Panc1 (cell line): ENCODE measurements around the gene PDZD2. TPM values are rescaled to one million over a fixed set of nuclear protein-coding genes. Genes with fewer than 3 reads are reported as not detected.
"Not testable (repeated sequence)": the region's sequence is repeated elsewhere in the genome, so short reads cannot be mapped to it uniquely, and the experiment has no call there.

Experiments used
- ATAC-seq: fragments of 200-7000 bp; cut with Tn5 transposase; 2 replicates; pipeline ENCODE4 v1.9.1; 2020; ENCODE audit warnings: mild to moderate bottlenecking, moderate library complexity
- BruUV-seq: library from RNA; stranded (reverse); fragments of 400-500 nt; replicated peaks from 2 replicates; lab custom pipeline; 2021; lab: Mats Ljungman, UMichigan
- CTCF ChIA-PET: fragments of 300-600 bp; sonication (Branson Sonifier 250); formaldehyde crosslinking; loops from one replicate; lab custom pipeline; 2022; ENCODE audit warnings: antibody characterized with exemption; lab: Charles Lee
- POLR2A ChIA-PET: fragments of 300-600 bp; sonication (Branson Sonifier 250); formaldehyde crosslinking; loops from one replicate; lab custom pipeline; 2022; ENCODE audit warnings: antibody characterized with exemption; lab: Charles Lee
- DNase-seq: peaks from one replicate; pipeline ENCODE4 v3.0.0-alpha.2; 2010; ENCODE audit warnings: low read depth, low spot score
- H3K27ac ChIP-seq: 2 replicates; pipeline ENCODE4 v1.5.1; 2011; ENCODE audit warnings: mild to moderate bottlenecking, low read length, inconsistent platforms
- H3K27me3 ChIP-seq: fragments of 200-500 bp; sonication (Bioruptor generic); 2 replicates; pipeline ENCODE4 v1.6.0; 2014; ENCODE audit warnings: low read length, inconsistent platforms; ENCODE audit not compliant: control insufficient read depth, insufficient read depth
- H3K36me3 ChIP-seq: fragments of 200-500 bp; sonication (Bioruptor generic); 2 replicates; pipeline ENCODE4 v1.5.1; 2014; ENCODE audit warnings: inconsistent platforms, mild to moderate bottlenecking, low read length, moderate library complexity; ENCODE audit not compliant: control insufficient read depth, insufficient read depth
- H3K4me1 ChIP-seq: 2 replicates; pipeline ENCODE4 v1.5.1; 2011; ENCODE audit warnings: inconsistent platforms, mild to moderate bottlenecking, low read length, moderate library complexity; ENCODE audit not compliant: control insufficient read depth, insufficient read depth
- H3K4me3 ChIP-seq, 2 experiments: 2 replicates each; pipeline ENCODE4 v1.5.1; 2011 to 2012; ENCODE audit warnings: low read depth in 2 of 2, low read length in 2 of 2, mild to moderate bottlenecking in 2 of 2, inconsistent platforms in 1 of 2, moderate library complexity in 1 of 2
- H3K9me3 ChIP-seq: fragments of 200-500 bp; sonication (Bioruptor generic); 2 replicates; pipeline ENCODE4 v1.5.1; 2014; ENCODE audit warnings: low read depth, mild to moderate bottlenecking, inconsistent platforms, low read length, moderate library complexity; ENCODE audit not compliant: control insufficient read depth, insufficient read depth
- REST ChIP-seq, 2 experiments: IDR thresholded peaks; 2 replicates each; pipeline ENCODE4 v1.6.1; 2011 to 2012; ENCODE audit warnings: low read depth in 2 of 2, control low read depth in 1 of 2, low read length in 1 of 2, mild to moderate bottlenecking in 1 of 2, moderate library complexity in 1 of 2; ENCODE audit not compliant: insufficient read depth in 1 of 2
- SIN3A ChIP-seq: IDR thresholded peaks from 2 replicates; pipeline ENCODE4 v1.6.1; 2012; ENCODE audit warnings: low read depth, mild to moderate bottlenecking, low read length, moderate library complexity, borderline replicate concordance; ENCODE audit not compliant: insufficient read depth
- in situ Hi-C: cut with HindIII; loops from 2 replicates; pipeline ENCODE4 v1.10.0; 2016; ENCODE audit warnings: low sequenced_read_pairs, low pct_unique_long_range_greater_than_20kb
- intact Hi-C: fragments of 100-400 bp; cut with micrococcal nuclease; formaldehyde crosslinking; loops from one replicate; pipeline ENCODE4 v1.10.0; 2022; ENCODE audit not compliant: unreplicated experiment
- total RNA-seq: library from RNA; stranded (reverse); gene quantifications from one replicate; pipeline ENCODE4 v1.2.1, GENCODE V29; 2021; ENCODE audit not compliant: unreplicated experiment

PDZD2 gene
- total RNA-seq, 1 experiment from 2014 or later: 0.10 TPM

GRCh38 chr5:32013658-32014057 lies 374.7 kb downstream of the PDZD2 start:
- no peaks in the 10 kb centered on the region for H3K4me1 ChIP-seq
- CTCF ChIA-PET: no interaction called here
- H3K36me3 ChIP-seq: no peaks in the 10 kb centered on the region
- no peak overlapping the region for H3K27ac ChIP-seq
- ATAC-seq (no peak), DNase-seq (no peak)
- no peaks in the 10 kb centered on the region for H3K9me3 ChIP-seq
- H3K27me3 ChIP-seq: peaks cover 3% of the 10 kb centered on the region; the same call in 1 of the 2 replicates
- POLR2A ChIA-PET: interaction anchor here (0.7 kb wide), 1 partner anchor 10 kb away, joined by 4 read pairs; no protein-coding TSS in a partner anchor
- in situ Hi-C loops (no loop called here), intact Hi-C loops (no loop called here)
- BruUV-seq: no TSS peak
- no peak for TF ChIP-seq REST (IDR thresholded peaks at IDR 0.05; ENCODE audit: insufficient read depth in 1 of 2, low read depth in 2 of 2, low read length in 1 of 2)
- H3K4me3 ChIP-seq: no peak overlapping the region

- no TSS peak for BruUV-seq
- POLR2A ChIA-PET: no interaction called here
- Histone ChIP-seq H3K27ac (no peak overlapping the region), H3K9me3 (no peaks in the 10 kb centered on the region), H3K4me1 (no peaks in the 10 kb centered on the region), H3K36me3 (no peaks in the 10 kb centered on the region), H3K4me3 (no peak overlapping the region), H3K27me3 (peaks cover 3% of the 10 kb centered on the region; the same call in 1 of the 2 replicates)
- intact Hi-C loops: no loop called here
- no peak for DNase-seq
- CTCF ChIA-PET: no interaction called here
- in situ Hi-C loops: no loop called here
- no peak for ATAC-seq
- TF ChIP-seq SIN3A (no peak), REST (IDR thresholded peaks at IDR 0.05; ENCODE audit: insufficient read depth in 1 of 2, low read depth in 2 of 2, low read length in 1 of 2) (no peak)
These were observed 375.3 kb downstream of the PDZD2 start for GRCh38 chr5:32014096-32014745.

GRCh38 chr5:32015262-32015661 lies 376.3 kb downstream of the PDZD2 start:
- H3K27me3 ChIP-seq, CTCF ChIA-PET, ATAC-seq, H3K36me3 ChIP-seq, DNase-seq, BruUV-seq, H3K4me1 ChIP-seq, intact Hi-C loops, H3K4me3 ChIP-seq, H3K27ac ChIP-seq, POLR2A ChIA-PET, in situ Hi-C loops, H3K9me3 ChIP-seq: not testable (repeated sequence)
